ENCODE results near the gene NEBL.

The NEBL gene

GRCh38 chr10:20776384-20777118, 120.6 kb downstream of the NEBL start:
- DNase-seq, result no peak

DNA sequence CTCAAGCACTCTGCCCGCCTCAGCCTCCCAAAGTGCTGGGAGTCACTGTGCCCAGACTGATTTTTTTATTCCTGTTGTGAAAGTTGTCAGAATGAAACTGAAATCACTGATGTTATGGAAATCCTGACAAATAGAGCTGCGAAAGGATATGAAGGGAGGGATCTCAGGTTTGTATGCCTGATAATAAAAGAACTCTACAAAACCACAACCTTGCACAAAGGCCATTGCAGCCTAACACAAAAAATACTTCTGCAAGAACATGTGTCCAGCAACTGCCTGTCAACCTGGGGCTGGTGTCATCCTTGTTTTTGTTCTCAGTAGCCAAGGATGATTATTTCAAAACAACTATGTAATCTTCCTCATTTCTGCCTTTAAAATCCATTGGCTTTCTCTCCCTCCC, 126.1 kb downstream of the NEBL start:
- no peak for DNase-seq

DNA sequence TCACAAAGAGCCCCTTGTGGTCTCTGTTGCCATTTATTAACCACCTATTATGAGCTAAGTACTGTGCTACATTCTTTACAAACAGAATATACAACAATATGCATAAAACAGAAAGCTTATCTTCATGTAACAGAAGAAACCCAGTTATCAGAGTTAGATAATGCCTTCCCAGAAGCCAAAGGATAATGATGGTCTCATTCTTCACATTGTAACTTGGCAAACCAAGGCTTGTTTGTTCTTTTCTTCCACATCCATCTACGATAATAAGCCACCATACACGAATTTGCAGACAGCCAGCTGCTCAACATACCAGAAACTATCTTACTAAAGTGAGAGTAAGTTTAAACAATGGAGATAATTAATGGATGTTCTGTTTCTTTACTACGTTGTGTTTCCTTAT, 127.6 kb downstream of the NEBL start:
- no peak for DNase-seq

- peak; percentile 2 to 10 for DNase-seq
These were observed 128.3 kb downstream of the NEBL start for GRCh38 chr10:20768843-20769242.

DNA sequence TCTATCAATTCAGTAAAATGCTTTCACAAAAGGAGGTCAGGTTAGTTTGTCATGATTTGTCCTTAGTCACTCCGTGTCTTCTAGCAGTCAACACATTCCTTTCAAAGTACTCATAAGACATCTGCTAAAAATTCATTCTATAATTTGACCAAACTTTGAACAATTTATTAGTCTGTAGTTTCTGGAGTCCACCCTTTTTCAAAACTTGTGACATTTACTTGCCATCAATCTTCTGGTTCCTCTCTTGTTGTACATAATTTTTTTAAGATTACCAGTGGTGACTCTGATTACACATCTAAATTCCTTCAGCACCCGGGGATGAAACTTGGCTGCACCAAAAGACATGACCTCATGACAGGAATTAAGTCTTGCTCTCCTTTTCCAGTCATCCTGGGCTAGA, 130.1 kb downstream of the NEBL start:
- DNase-seq, result no peak

DNA sequence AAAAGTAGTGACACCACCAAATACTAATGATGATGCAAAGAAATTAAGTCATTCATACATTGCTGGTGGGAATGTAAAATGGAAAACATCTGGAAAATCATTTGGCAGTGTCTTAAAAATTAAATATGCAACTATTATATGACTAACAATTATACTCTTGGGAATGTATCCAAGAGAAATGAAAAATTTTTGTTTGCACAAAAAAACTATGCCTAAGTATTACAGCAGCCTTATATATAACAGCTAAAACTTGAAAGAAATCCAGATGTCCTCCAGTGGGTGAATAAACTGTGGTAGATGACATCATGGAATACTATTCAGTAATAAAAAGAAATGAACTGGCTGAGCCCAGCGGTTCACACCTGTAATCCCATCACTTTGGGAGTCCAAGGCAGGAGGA, 132.0 kb downstream of the NEBL start:
- DNase-seq, result no peak

- DNase-seq, result no peak
These were observed 136.7 kb downstream of the NEBL start for GRCh38 chr10:20760460-20760859.

- DNase-seq, result no peak
These were observed 148.6 kb downstream of the NEBL start for GRCh38 chr10:20748551-20748950.

DNA sequence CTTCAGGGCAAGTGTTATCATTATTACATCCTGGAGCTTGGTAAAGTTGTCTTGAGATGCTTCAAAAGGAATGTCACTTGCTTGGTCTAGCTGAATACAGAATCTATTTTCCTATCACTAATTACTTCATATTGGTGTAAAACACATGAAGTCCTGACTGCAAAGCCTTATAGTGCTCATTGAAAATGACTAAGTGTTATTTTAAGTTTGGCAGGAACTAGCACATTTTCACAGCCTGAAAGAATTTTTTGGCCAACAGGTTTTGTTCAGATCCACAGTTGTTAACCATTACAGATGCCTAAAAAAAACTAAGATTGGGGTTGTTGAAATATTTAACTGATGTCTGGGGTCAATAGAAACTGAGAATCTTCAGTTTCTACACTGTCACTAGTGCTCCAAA, 149.3 kb downstream of the NEBL start:
- DNase-seq, result no peak

DNA sequence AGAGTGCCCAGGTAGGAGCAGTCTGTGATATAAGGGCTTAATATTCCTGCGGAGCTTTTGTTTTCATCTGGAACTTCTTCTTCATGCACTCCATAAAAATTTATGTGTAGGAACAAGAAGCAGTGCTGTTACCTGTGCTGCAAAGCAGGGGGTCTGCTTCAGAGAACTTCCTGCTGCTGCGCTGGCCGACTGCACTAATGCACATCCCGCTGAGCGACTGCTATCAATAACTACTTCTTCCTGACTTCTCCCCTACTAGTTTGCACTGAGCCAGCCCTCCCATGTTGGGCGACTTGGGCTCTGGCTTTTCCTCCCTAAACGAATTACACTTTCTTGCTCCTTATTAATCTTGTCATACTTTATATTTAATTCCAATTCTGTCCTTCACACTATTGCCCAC, 150.3 kb downstream of the NEBL start:
- no peak for DNase-seq

DNA sequence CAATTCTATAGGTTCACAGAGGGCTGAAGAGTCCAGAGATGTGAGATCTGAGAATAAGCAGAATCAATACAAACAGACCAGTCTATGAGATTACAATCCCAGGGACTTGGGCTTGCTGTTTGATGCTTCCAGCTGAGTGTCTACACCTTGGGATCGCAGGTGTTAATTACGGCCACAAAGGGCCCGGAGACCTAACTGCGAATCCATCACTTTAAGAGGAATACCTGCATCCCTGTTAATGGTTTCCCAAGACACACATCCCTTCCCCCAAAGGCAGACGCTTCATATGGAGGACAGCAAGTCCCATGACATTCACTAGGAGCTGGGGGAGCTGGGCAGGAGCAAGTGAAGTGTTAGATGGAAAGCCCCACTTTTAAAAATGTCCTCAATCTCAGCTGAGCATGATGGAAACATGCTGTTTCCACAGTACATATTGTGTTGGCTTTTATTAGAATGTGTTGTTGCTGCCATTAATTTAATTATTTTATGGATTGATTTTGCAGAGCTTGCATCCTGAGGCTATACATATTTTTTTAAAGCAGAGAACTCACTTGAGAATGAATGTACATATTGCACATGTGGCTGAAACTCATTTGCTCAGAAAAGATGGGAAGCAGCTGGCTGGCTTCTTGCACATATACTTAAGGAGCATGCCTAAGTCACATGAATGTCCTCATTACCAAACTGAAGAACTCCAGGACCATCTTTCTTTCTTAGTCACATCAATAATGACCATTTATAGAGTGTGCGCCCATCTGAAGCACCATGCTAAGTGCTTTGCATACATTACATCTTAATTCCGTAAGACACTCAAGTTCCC, 151.3 kb downstream of the NEBL start:
- no peak for DNase-seq

DNA sequence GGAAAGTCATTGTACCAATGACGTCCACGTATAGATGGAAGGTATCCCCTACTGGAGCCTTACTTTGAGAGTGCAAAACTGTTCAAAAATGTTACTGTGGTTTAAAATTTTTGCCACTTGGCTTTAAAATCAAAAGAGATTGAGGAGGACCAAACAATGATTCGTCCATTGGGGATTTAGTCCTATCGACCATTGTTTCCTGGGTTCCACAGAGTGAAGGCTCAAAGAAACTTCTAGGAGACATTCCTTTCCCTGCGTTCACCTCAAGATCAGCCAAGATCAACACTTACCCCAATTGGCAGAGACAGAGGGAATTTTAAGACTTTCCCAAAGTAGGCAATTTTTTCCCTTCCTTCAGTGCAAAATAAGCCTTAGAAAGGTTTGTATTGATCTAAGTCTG, 152.3 kb downstream of the NEBL start:
- no peak for DNase-seq

DNA sequence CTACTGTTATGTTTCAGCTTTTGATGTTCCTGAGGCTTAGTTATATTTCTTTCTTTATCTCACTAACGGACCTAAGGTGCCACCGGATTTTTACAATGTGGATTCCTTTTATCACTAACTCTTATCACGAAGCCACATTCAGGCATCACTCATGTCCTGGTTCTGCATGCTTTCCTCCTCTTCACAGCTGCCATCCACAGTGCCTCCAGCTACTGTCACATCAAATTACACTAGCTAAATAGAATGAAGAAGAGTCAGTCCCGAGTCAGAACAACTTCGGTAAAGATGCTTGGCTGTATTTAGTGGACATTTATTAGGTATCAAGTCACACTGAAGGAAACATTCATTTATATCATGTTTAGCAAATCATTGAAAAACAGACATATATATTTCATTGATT, 153.2 kb downstream of the NEBL start:
- no peak for DNase-seq

DNA sequence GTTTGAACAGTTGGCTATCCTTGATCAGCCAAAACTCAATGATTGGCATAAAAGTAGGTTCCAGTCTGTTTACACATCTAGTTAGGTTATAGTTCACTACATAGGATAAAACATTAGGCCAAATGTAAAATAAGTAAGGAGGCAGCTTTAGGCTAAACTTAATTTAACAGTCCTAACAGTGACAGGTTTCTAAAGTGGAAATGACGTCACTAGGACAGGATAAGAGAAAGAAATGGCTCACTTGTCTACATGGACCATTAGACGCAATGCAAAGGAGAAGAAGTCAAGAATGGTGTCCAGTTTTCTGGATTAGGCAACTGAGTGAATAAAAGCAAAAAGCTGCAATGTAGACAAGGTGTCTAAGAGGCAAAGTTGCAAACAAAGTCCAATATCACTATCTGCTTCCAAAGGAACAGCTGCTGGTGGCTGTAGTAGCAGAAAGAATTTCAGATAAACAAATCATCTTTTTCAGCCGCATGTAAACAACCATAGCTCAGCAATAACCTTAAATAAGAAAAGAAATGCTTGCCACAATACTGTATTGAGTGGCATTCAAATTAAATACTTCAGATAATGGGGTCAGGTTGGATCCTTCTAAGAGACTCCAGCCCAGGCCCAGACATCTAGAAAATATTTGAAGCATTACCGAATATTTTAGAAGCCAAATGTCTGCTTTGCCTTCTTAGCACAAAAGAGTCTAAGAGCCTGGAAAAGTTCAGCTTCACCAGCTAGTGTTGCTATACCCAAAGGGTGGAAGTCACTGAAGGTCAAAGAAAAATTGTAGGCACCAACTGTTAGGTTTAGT, 154.2 kb downstream of the NEBL start:
- no peak for DNase-seq

GRCh38 chr10:20740120-20740519, 157.0 kb downstream of the NEBL start:
- no peak for DNase-seq

- peak; percentile 65 to 70 for DNase-seq
These were observed 160.0 kb downstream of the NEBL start for GRCh38 chr10:20737107-20737506.

Measured in SHP77 (cell line).